ENCODE results near the gene GTSE1.
"Not testable (repeated sequence)": the region's sequence is repeated elsewhere in the genome, so short reads cannot be mapped to it uniquely, and the experiment has no call there.

DNA sequence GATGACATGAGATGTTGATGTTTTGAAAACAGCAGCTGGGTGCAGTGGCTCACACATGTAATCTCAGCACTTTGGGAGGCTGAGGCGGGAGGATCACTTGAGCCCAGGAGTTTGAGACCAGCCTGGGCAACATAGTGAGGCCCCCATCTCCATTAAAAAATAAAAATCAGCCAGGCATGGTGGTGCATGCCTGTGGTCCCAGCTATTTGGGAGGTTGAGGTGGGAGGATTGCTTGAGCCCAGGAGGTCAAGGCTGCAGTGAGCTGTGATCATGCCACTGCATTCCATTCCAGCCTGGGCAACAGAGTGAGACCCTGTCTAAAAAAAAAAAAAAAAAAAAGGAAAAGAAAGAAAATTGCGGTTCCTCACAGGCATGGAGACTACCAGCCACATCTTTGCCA, 16.2 kb downstream of the GTSE1 start:
- TF ChIP-seq CTCF (optimal IDR thresholded peaks at IDR 0.05 in 1 of 3, IDR thresholded peaks at IDR 0.05 in 1 of 3, conservative IDR thresholded peaks at IDR 0.05 in 1 of 3; ENCODE audit: extremely low read depth in 1 of 3, insufficient read depth in 2 of 3, low read length in 3 of 3); EZH2 (IDR thresholded peaks at IDR 0.05; ENCODE audit: low read length): not testable (repeated sequence)
